Naive B cell (primary cell): ENCODE data around the gene ELK4. TPM values are rescaled to one million over a fixed set of nuclear protein-coding genes. Genes with fewer than 3 reads are reported as not detected.

Experiments
- ATAC-seq, 2 donors: fragments of 150-1000 bp; cut with Tn5 transposase; 2 replicates each; pipeline ENCODE4 v1.10.0; 2021; ENCODE audit warnings: low read depth in 2 of 2, mild to moderate bottlenecking in 2 of 2, moderate library complexity in 2 of 2
- DNase-seq: peaks from one replicate; pipeline ENCODE4 v3.0.0; 2022
- H3K27ac Mint-ChIP-seq, 6 donors: one replicate each; pipeline ENCODE4 v1.8.0; 2020 to 2022; ENCODE audit warnings: mild to moderate bottlenecking in 6 of 6, mixed read lengths in 6 of 6, moderate library complexity in 5 of 6, inconsistent platforms in 2 of 6
- H3K27me3 Mint-ChIP-seq, 3 donors: one replicate each; pipeline ENCODE4 v1.8.0; 2021 to 2022; ENCODE audit warnings: mixed read lengths in 3 of 3, mild to moderate bottlenecking in 1 of 3
- H3K36me3 Mint-ChIP-seq, 2 donors: one replicate each; pipeline ENCODE4 v1.8.0; 2020 to 2022; ENCODE audit warnings: mixed read lengths in 2 of 2, inconsistent platforms in 1 of 2, mild to moderate bottlenecking in 1 of 2
- H3K4me1 Mint-ChIP-seq, 3 donors: one replicate each; pipeline ENCODE4 v1.8.0; 2020 to 2022; ENCODE audit warnings: mixed read lengths in 3 of 3, inconsistent platforms in 1 of 3, mild to moderate bottlenecking in 1 of 3, moderate library complexity in 1 of 3
- H3K4me3 Mint-ChIP-seq, 8 donors: one replicate each; pipeline ENCODE4 v1.8.0; 2020 to 2022; ENCODE audit warnings: mild to moderate bottlenecking in 8 of 8, mixed read lengths in 8 of 8, moderate library complexity in 8 of 8, inconsistent platforms in 2 of 8
- H3K9me3 Mint-ChIP-seq, 7 donors: one replicate each; pipeline ENCODE4 v1.8.0; 2020 to 2022; ENCODE audit warnings: mixed read lengths in 7 of 7, mild to moderate bottlenecking in 5 of 7, inconsistent platforms in 2 of 7, moderate library complexity in 1 of 7
- polyA plus RNA-seq, 6 donors: library from polyadenylated mRNA; unstranded; fragments of 300-500 nt; fragmentation: Illumina TruSeq; gene quantifications; one replicate each; pipeline ENCODE4 v1.2.3, GENCODE V29; 2021; ENCODE audit warnings: low read depth in 6 of 6

ELK4 gene
- polyA plus RNA-seq, 6 donors from 2014 or later = 4.8 to 10.2 (median 6.0) TPM

GRCh38 chr1:205585835-205586785 is 45.7 kb downstream of the ELK4 start:
- Mint-ChIP-seq H3K27ac (peak overlapping the region in 4 of 6 donors; percentile 52 to 84 (median 65)), H3K36me3 (no peaks in the 10 kb centered on the region), H3K4me1 (peaks cover 18 to 43% (median 28%) of the 10 kb centered on the region in 3 donors), H3K4me3 (peak overlapping the region in 4 of 8 donors; percentile 13 to 42 (median 30)), H3K9me3 (no peaks in the 10 kb centered on the region), H3K27me3 (peaks cover 0 to 9% (median 0%) of the 10 kb centered on the region in 3 donors)
- ATAC-seq (no peak), DNase-seq (no peak)

- DNase-seq = no peak
- peaks cover 18 to 43% (median 28%) of the 10 kb centered on the region in 3 donors for H3K4me1 Mint-ChIP-seq
- H3K36me3 Mint-ChIP-seq = no peaks in the 10 kb centered on the region
- peak overlapping the region in 3 of 6 donors; percentile 42 to 81 (median 64) for H3K27ac Mint-ChIP-seq
- H3K9me3 Mint-ChIP-seq = no peaks in the 10 kb centered on the region
- peaks cover 0 to 16% (median 0%) of the 10 kb centered on the region in 3 donors for H3K27me3 Mint-ChIP-seq
- ATAC-seq = peak; percentile 47 to 57
- peak overlapping the region in 3 of 8 donors; percentile 42 to 56 (median 47) for H3K4me3 Mint-ChIP-seq
These were observed 46.5 kb downstream of the ELK4 start for GRCh38 chr1:205585169-205585834.

DNA sequence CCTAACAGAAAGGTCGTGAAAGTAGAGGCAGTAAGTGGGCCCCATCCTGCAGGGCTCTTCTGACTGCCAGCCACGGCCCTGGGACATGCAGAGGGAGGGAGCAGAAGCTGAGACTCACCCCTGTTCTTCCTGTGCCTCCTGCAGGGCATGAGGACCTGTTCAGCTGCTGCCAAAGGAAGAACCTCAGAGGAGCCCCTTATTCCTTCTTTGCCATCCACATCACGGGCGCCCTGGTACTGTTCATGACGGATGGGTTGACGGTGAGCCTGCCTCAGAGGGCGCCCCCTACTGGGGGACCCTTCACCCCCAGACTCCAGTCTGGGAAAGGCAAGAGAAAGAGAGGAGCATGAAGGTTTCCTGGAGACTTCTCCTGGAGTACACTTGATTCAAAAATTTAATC is 47.1 kb downstream of the ELK4 start:
- Mint-ChIP-seq H3K4me1 (peaks cover 18 to 43% (median 28%) of the 10 kb centered on the region in 3 donors), H3K27me3 (peaks cover 0 to 16% (median 0%) of the 10 kb centered on the region in 3 donors), H3K36me3 (no peaks in the 10 kb centered on the region), H3K4me3 (no peak overlapping the region), H3K27ac (peak overlapping the region in 2 of 6 donors; percentile 64 to 81), H3K9me3 (no peaks in the 10 kb centered on the region)
- ATAC-seq (no peak), DNase-seq (no peak)

GRCh38 chr1:205583461-205584130 is 48.2 kb downstream of the ELK4 start:
- H3K4me1 Mint-ChIP-seq = peaks cover 16 to 41% (median 24%) of the 10 kb centered on the region in 3 donors
- H3K27me3 Mint-ChIP-seq = peaks cover 0 to 20% (median 0%) of the 10 kb centered on the region in 3 donors
- DNase-seq (no peak), ATAC-seq (no peak)
- H3K9me3 Mint-ChIP-seq = no peaks in the 10 kb centered on the region
- no peaks in the 10 kb centered on the region for H3K36me3 Mint-ChIP-seq
- H3K27ac Mint-ChIP-seq = peak overlapping the region in 2 of 6 donors; percentile 3 to 75
- H3K4me3 Mint-ChIP-seq = peak overlapping the region in 2 of 8 donors; percentile 12 to 61

- H3K4me3 Mint-ChIP-seq = peak overlapping the region in 6 of 8 donors; percentile 12 to 78 (median 44)
- H3K4me1 Mint-ChIP-seq = peaks cover 15 to 40% (median 23%) of the 10 kb centered on the region in 3 donors
- H3K27me3 Mint-ChIP-seq = peaks cover 1 to 29% (median 2%) of the 10 kb centered on the region in 3 donors
- peak; percentile 82 to 84 for ATAC-seq
- no peaks in the 10 kb centered on the region for H3K9me3 Mint-ChIP-seq
- H3K27ac Mint-ChIP-seq = peak overlapping the region in 3 of 6 donors; percentile 55 to 91 (median 75)
- no peaks in the 10 kb centered on the region for H3K36me3 Mint-ChIP-seq
- no peak for DNase-seq
These were observed 49.1 kb downstream of the ELK4 start for GRCh38 chr1:205582471-205583291.

DNA sequence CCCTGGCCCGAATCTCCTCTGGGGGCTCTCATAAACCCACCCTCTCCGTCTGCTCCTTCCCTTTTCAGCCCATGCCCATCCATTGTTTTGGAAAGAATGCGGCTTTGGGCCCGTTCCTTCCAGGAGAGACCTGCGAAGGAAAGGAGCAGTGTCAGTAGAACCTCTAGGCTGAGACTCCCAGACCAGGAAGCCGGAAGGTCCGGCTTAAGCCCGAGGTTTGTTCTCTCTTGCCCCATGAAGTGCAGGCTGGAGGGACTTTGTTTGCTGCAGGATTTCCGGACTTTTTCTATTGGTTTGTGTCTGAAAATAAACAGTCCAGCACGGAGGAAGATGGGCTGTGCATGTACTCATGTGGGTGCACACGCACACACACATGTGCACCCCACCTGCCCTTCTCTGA is 49.8 kb downstream of the ELK4 start:
- H3K4me3 Mint-ChIP-seq = peak overlapping the region in 4 of 8 donors; percentile 22 to 78 (median 48)
- H3K27me3 Mint-ChIP-seq = peaks cover 4 to 35% (median 9%) of the 10 kb centered on the region in 3 donors
- H3K4me1 Mint-ChIP-seq = peaks cover 15 to 40% (median 23%) of the 10 kb centered on the region in 3 donors
- H3K36me3 Mint-ChIP-seq = no peaks in the 10 kb centered on the region
- H3K27ac Mint-ChIP-seq = peak overlapping the region in 4 of 6 donors; percentile 27 to 75 (median 47)
- no peak for ATAC-seq
- no peak for DNase-seq
- H3K9me3 Mint-ChIP-seq = no peaks in the 10 kb centered on the region

GRCh38 chr1:205581321-205581980 is 50.4 kb downstream of the ELK4 start:
- Mint-ChIP-seq H3K27me3 (peaks cover 4 to 39% (median 15%) of the 10 kb centered on the region in 3 donors), H3K36me3 (no peaks in the 10 kb centered on the region), H3K4me3 (peak overlapping the region in 1 of 8 donors; percentile 22), H3K9me3 (no peaks in the 10 kb centered on the region), H3K4me1 (peaks cover 15 to 40% (median 23%) of the 10 kb centered on the region in 3 donors), H3K27ac (peak overlapping the region in 1 of 6 donors; percentile 43)
- no peak for ATAC-seq
- DNase-seq = no peak

DNA sequence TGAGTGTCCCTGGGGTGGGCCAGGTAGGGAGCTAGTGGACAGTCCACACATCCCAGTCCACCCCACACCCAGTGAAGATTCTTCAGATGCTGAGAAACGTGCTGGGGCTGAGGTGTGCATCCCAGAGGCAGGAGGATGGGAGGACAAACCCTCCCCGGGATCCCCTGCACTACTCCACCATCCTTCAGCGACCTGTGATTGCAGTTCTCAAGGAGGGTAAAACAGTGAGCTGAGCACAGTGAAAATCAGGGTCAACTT is 51.0 kb downstream of the ELK4 start:
- H3K36me3 Mint-ChIP-seq = no peaks in the 10 kb centered on the region
- ATAC-seq (no peak), DNase-seq (no peak)
- no peaks in the 10 kb centered on the region for H3K9me3 Mint-ChIP-seq
- peaks cover 4 to 39% (median 15%) of the 10 kb centered on the region in 3 donors for H3K27me3 Mint-ChIP-seq
- H3K27ac Mint-ChIP-seq = peak overlapping the region in 1 of 6 donors; percentile 15
- peaks cover 11 to 37% (median 23%) of the 10 kb centered on the region in 3 donors for H3K4me1 Mint-ChIP-seq
- no peak overlapping the region for H3K4me3 Mint-ChIP-seq

DNA sequence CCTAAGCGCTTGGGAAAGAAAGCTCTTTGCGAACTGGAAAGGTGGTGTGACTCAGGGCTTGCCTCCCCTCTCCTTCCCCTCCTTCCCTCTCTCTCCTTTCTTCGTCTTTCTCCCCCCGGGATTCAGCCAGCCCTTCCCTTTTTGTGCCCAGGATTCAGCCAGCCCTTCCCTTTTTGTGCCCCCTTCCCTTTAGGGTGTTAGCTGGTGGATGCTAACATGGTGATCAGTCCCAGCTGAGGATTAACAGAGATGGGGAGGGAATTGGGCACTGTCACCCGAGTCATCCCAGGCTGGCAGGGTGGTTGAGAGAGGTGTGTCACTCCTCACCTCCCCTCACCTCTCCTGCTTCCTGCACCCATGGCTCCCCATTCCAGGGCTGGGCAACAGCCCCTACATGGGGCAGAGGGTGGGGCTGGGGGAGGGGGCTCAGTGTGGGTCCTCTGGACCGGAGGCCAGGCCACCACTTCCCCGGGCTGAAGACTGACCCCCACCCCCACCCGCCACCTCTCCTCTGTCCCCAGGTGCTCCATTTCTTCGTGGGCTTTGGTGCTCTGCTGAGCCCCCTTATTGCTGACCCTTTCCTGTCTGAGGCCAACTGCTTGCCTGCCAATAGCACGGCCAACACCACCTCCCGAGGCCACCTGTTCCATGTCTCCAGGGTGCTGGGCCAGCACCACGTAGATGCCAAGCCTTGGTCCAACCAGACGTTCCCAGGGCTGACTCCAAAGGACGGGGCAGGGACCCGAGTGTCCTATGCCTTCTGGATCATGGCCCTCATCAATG is 51.5 kb downstream of the ELK4 start:
- no peak for ATAC-seq
- H3K27ac Mint-ChIP-seq = peak overlapping the region in 1 of 6 donors; percentile 59
- no peaks in the 10 kb centered on the region for H3K9me3 Mint-ChIP-seq
- peaks cover 11 to 32% (median 20%) of the 10 kb centered on the region in 3 donors for H3K4me1 Mint-ChIP-seq
- H3K4me3 Mint-ChIP-seq = no peak overlapping the region
- H3K36me3 Mint-ChIP-seq = no peaks in the 10 kb centered on the region
- DNase-seq = no peak
- H3K27me3 Mint-ChIP-seq = peaks cover 4 to 39% (median 15%) of the 10 kb centered on the region in 3 donors

DNA sequence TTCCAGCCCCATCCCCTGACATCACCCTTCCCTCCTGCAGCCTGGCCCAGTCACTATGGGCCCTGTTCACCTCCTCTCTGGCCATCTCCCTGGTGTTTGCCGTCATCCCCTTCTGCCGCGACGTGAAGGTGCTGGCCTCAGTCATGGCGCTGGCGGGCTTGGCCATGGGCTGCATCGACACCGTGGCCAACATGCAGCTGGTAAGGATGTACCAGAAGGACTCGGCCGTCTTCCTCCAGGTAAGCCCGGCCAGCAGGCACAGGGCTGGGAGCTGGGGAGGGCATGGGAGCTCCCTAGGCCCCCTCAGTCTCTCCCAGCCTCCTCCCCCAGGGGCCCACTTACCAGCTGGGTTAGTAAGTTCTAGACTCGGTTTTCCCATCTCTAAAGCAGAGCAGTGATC is 52.1 kb downstream of the ELK4 start:
- Mint-ChIP-seq H3K27ac (no peak overlapping the region), H3K27me3 (peaks cover 4 to 39% (median 15%) of the 10 kb centered on the region in 3 donors), H3K36me3 (no peaks in the 10 kb centered on the region)

GRCh38 chr1:205578780-205579571 is 52.8 kb downstream of the ELK4 start:
- Mint-ChIP-seq H3K4me1 (peaks cover 11 to 24% (median 13%) of the 10 kb centered on the region in 3 donors), H3K27ac (no peak overlapping the region), H3K9me3 (no peaks in the 10 kb centered on the region), H3K4me3 (no peak overlapping the region), H3K36me3 (no peaks in the 10 kb centered on the region), H3K27me3 (peaks cover 8 to 44% (median 15%) of the 10 kb centered on the region in 3 donors)
- DNase-seq = no peak
- ATAC-seq = no peak

More for the DNA sequence above, 52.1 kb downstream of the ELK4 start:
- no peak for DNase-seq
- H3K4me1 Mint-ChIP-seq = peaks cover 11 to 26% (median 13%) of the 10 kb centered on the region in 3 donors
- no peaks in the 10 kb centered on the region for H3K9me3 Mint-ChIP-seq
- ATAC-seq = no peak
- no peak overlapping the region for H3K4me3 Mint-ChIP-seq
